Nephron (organoid): ENCODE measurements around the gene DRG1.
A peak's percentile ranks its signal among the peaks of the same experiment; 100 is the strongest.
"Not testable (repeated sequence)": the region's sequence is repeated elsewhere in the genome, so short reads cannot be mapped to it uniquely, and the experiment has no call there.

ENCODE experiments used
- H3K27ac Mint-ChIP-seq, 3 experiments: 2 replicates each; pipeline ENCODE4 v1.8.0; 2020; ENCODE audit warnings: mixed read lengths in 3 of 3, mild to moderate bottlenecking in 2 of 3, moderate library complexity in 1 of 3
- H3K27me3 Mint-ChIP-seq: 2 replicates; pipeline ENCODE4 v1.8.0; 2021; ENCODE audit warnings: low read depth, mild to moderate bottlenecking, moderate library complexity, mixed read lengths
- H3K36me3 Mint-ChIP-seq: 2 replicates; pipeline ENCODE4 v1.8.0; 2020; ENCODE audit warnings: low read depth, mixed read lengths
- H3K4me1 Mint-ChIP-seq: 2 replicates; pipeline ENCODE4 v1.8.0; 2020; ENCODE audit warnings: mixed read lengths
- H3K4me3 Mint-ChIP-seq, 3 experiments: 2 replicates each; pipeline ENCODE4 v1.8.0; 2020; ENCODE audit warnings: mild to moderate bottlenecking in 3 of 3, mixed read lengths in 3 of 3, moderate library complexity in 2 of 3
- H3K9me3 Mint-ChIP-seq: 2 replicates; pipeline ENCODE4 v1.8.0; 2020; ENCODE audit warnings: mixed read lengths
- TF ChIP-seq, protein P1 (sequence below), 3 experiments: fragments of 200-600 bp; sonication (generic); IDR thresholded peaks; one replicate each; pipeline ENCODE4 v1.5.0; 2021; ENCODE audit warnings: antibody characterized with exemption in 3 of 3; ENCODE audit not compliant: unreplicated experiment in 3 of 3

Gene DRG1

DNA sequence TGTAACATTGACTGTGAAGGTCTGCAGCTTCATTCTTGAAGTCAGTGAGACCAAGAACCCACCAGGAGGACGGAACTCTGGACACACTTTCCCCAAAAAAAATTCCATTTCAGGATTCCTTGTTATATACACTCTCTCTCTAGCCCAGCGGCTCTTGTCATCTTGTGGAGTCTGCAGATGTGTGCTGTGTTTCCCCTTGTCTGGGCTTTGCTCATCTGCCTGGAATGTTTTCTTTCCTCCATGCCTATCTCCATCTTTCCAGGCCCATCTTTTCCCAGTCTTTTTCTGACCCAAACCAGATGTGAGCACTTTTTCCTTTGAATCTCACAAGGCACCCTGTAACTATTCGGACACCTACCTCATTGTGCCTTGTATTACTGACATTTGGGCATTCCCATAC lies 5.1 kb upstream of the DRG1 start:
- TF ChIP-seq, protein P1, sequence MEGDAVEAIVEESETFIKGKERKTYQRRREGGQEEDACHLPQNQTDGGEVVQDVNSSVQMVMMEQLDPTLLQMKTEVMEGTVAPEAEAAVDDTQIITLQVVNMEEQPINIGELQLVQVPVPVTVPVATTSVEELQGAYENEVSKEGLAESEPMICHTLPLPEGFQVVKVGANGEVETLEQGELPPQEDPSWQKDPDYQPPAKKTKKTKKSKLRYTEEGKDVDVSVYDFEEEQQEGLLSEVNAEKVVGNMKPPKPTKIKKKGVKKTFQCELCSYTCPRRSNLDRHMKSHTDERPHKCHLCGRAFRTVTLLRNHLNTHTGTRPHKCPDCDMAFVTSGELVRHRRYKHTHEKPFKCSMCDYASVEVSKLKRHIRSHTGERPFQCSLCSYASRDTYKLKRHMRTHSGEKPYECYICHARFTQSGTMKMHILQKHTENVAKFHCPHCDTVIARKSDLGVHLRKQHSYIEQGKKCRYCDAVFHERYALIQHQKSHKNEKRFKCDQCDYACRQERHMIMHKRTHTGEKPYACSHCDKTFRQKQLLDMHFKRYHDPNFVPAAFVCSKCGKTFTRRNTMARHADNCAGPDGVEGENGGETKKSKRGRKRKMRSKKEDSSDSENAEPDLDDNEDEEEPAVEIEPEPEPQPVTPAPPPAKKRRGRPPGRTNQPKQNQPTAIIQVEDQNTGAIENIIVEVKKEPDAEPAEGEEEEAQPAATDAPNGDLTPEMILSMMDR (IDR thresholded peaks at IDR 0.05; ENCODE audit: unreplicated experiment in 3 of 3) = no peak
- Mint-ChIP-seq H3K27me3 (no peaks in the 10 kb centered on the region), H3K4me3 (no peak overlapping the region), H3K36me3 (no peaks in the 10 kb centered on the region), H3K4me1 (peaks cover 10% of the 10 kb centered on the region), H3K27ac (no peak overlapping the region), H3K9me3 (no peaks in the 10 kb centered on the region)

DNA sequence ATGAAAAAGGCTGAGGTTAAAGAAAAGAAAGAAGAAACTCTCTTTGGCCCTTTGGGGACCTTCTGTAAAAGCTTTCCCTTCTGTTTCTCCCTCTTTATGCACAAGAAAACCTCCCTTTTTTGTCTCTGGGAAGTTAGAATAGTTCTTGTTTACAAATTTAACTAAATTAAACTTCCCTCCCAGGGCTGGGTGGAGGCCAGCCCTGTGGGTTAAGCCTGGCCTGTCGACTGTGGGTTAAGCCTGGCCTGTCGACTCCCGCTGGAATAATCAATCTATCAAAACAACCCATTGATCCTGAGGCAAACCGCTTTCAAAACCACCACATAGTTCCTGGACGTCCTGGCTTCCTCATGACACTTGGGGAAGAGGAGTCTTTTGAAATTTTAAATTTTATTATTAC lies 1.2 kb upstream of the DRG1 start:
- TF ChIP-seq, protein P1 (IDR thresholded peaks at IDR 0.05; ENCODE audit: unreplicated experiment in 3 of 3) = no peak
- no peaks in the 10 kb centered on the region for H3K27me3 Mint-ChIP-seq
- peaks cover 19% of the 10 kb centered on the region for H3K4me1 Mint-ChIP-seq
- no peaks in the 10 kb centered on the region for H3K9me3 Mint-ChIP-seq
- H3K36me3 Mint-ChIP-seq = peaks cover 18% of the 10 kb centered on the region
- H3K4me3 Mint-ChIP-seq = peak overlapping the region; percentile 48 to 73 (median 70)
- peak overlapping the region; percentile 84 to 98 (median 93) for H3K27ac Mint-ChIP-seq

DNA sequence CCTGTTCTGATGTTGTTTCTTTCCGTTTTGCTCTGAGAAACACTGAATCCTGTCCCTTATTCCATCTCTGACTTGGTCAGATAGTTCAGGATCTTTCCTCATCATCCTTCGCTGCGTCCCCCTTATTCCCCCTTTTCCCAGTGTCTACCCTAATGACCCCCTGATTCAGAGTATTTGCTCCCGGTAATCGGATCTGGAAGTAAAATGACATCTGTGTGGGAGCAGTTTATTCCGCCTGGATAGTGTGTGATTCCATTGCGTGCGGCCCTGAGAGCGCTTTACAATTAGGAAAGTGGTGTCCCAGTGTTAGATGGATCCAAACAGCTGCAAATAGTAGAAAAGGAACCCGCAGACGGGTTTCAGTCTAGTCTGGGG lies 606 bp downstream of the DRG1 start:
- Mint-ChIP-seq H3K27ac (peak overlapping the region; percentile 84 to 98 (median 98)), H3K9me3 (no peaks in the 10 kb centered on the region), H3K4me3 (peak overlapping the region; percentile 96 to 98 (median 97)), H3K4me1 (peaks cover 19% of the 10 kb centered on the region), H3K27me3 (no peaks in the 10 kb centered on the region), H3K36me3 (peaks cover 23% of the 10 kb centered on the region)
- TF ChIP-seq, protein P1 (IDR thresholded peaks at IDR 0.05; ENCODE audit: unreplicated experiment in 3 of 3) = no peak

DNA sequence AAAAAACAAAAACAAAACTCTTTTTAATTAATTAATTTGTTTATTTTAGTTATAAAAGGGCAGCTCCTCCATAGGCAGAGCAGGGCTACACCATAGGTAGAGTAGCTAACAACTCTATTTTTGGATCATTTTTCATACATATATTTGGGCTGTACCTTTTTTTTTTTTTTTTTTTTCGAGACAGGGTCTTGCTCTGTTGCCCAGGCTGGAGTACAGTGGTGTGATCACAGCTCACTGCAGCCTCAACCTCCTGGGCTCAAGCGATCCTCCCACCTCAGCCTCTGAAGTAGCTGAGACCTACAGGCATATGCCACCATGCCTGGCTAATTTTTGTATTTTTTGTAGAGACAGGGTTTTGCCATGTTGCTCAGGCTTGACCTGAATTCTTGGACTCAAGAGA lies 2.9 kb downstream of the DRG1 start:
- not testable (repeated sequence) for H3K27ac Mint-ChIP-seq, H3K9me3 Mint-ChIP-seq, H3K27me3 Mint-ChIP-seq
- peak overlapping the region in 2 of 3 experiments; percentile 23 to 76 for H3K4me3 Mint-ChIP-seq
- H3K4me1 Mint-ChIP-seq = peaks cover 19% of the 10 kb centered on the region
- H3K36me3 Mint-ChIP-seq = peaks cover 42% of the 10 kb centered on the region

DNA sequence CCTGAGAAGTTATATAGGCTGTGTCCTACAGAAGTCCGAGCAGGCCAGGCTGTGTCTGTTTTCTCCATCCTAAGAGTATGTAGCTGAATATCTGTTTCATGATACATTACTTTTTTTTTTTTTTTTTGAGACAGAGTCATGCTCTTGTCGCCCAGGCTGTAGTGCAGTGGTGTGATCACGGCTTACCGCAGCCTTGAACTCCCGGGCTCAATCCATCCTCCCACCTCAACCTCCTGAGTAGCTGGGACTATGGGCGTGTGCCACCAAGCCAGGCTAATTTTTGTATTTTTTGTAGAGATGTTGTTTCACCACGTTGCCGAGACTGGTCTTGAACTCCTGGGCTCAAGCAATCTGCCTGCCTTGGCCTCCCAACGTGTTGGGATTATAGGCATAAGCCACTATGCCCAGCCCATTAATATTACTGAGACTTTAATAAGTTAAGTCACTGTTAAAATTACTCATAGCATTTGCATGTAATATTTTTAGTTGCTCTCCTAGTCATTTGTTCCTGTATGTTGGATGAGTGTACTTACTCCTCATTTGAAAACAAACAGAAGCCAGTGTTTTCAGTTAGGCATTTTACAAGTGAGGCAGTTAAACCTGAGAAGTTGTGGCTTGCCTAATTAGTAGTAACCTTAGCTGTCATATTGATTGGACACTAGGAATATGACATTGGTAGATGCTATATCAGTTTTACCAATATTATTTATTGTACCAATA lies 26.1 kb downstream of the DRG1 start:
- peaks cover 77% of the 10 kb centered on the region for H3K36me3 Mint-ChIP-seq
- no peaks in the 10 kb centered on the region for H3K9me3 Mint-ChIP-seq
- no peaks in the 10 kb centered on the region for H3K27me3 Mint-ChIP-seq
- H3K27ac Mint-ChIP-seq = no peak overlapping the region
- no peak overlapping the region for H3K4me3 Mint-ChIP-seq
- no peaks in the 10 kb centered on the region for H3K4me1 Mint-ChIP-seq
- TF ChIP-seq, protein P1 (IDR thresholded peaks at IDR 0.05; ENCODE audit: unreplicated experiment in 3 of 3) = no peak

DNA sequence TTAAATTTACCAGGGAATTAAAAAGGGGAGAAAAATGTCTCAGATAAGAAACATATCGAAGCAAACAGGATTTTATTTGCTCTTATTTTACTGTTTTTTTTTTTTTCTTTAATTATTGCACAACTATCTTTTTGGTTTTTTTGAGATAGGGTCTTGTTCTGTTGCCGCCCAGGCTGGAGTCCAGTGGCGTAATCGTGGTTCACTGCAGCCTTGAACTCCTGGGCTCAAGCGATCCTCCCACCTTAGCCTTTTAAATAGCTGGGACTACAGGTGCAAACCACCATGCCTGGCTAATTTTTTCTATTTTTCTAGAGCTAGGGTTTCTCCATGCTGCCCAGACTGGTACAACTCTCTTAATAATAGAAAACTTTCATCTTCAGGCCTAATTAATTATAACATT lies 32.5 kb downstream of the DRG1 start:
- Mint-ChIP-seq H3K27me3 (no peaks in the 10 kb centered on the region), H3K36me3 (peaks cover 86% of the 10 kb centered on the region), H3K27ac (no peak overlapping the region), H3K4me1 (no peaks in the 10 kb centered on the region), H3K4me3 (no peak overlapping the region), H3K9me3 (no peaks in the 10 kb centered on the region)
- TF ChIP-seq, protein P1 (IDR thresholded peaks at IDR 0.05; ENCODE audit: unreplicated experiment in 3 of 3) = no peak
